Stomach (tissue), 9 donors: ENCODE results near the gene SLC27A1. TPM values are rescaled to one million over a fixed set of nuclear protein-coding genes. Genes with fewer than 3 reads are reported as not detected.
"Not testable (repeated sequence)": the region's sequence is repeated elsewhere in the genome, so short reads cannot be mapped to it uniquely, and the experiment has no call there.

Source experiments
- DNase-seq, 2 donors: peaks; one replicate each; pipeline versions ENCODE4 v3.0.0 to v3.0.0-alpha.2; 2013 to 2019
- H3K27ac ChIP-seq, 5 donors: fragments of 200-600 bp in 4 of 5; sonication (generic) in 4 of 5; one replicate each; pipeline ENCODE4 v1.5.1; 2013 to 2019; ENCODE audit warnings: mild to moderate bottlenecking in 1 of 5, moderate library complexity in 1 of 5
- H3K27me3 ChIP-seq, 3 donors: fragments of 200-600 bp; sonication (generic); one replicate each; pipeline ENCODE4 v1.5.1; 2017 to 2019; ENCODE audit warnings: mixed run types in 1 of 3
- H3K36me3 ChIP-seq, 4 donors: fragments of 200-600 bp; sonication (generic); 1 replicate in 3 of 4; 2 replicates in 1 of 4; pipeline ENCODE4 v1.5.1; 2016 to 2019
- H3K4me1 ChIP-seq, 4 donors: fragments of 200-600 bp; sonication (generic); one replicate each; pipeline ENCODE4 v1.5.1; 2016 to 2019
- H3K4me3 ChIP-seq, 4 donors: fragments of 200-600 bp; sonication (generic) in 3 of 4; one replicate each; pipeline ENCODE4 v1.5.1; 2016 to 2019; ENCODE audit warnings: mild to moderate bottlenecking in 1 of 4
- H3K9me3 ChIP-seq, 4 donors: fragments of 200-600 bp; sonication (generic); one replicate each; pipeline ENCODE4 v1.5.1; 2016 to 2019
- EP300 ChIP-seq: sonication (generic); formaldehyde crosslinking; IDR thresholded peaks from one replicate; pipeline ENCODE4 v1.6.1; 2017; ENCODE audit warnings: antibody characterized with exemption
- POLR2A ChIP-seq, 4 donors: fragments of 450-650 bp; IDR thresholded peaks; one replicate each; pipeline ENCODE4 v1.6.1; 2016; ENCODE audit warnings: antibody characterized with exemption in 4 of 4, control low read depth in 2 of 4, mild to moderate bottlenecking in 1 of 4, moderate library complexity in 1 of 4
- POLR2AphosphoS5 ChIP-seq, 3 donors: sonication (generic); formaldehyde crosslinking; IDR thresholded peaks; one replicate each; pipeline ENCODE4 v1.6.1; 2016; ENCODE audit warnings: antibody characterized with exemption in 3 of 3
- WGBS, 5 donors: extraction: QIAGEN DNeasy Blood & Tissue Kit in 3 of 5; methylation state at CpG; one replicate each; pipeline versions ENCODE4 v1.1.5 to v1.1.7; 2013 to 2018; 5-methylcytosine and 5-hydroxymethylcytosine counted together
- intact Hi-C: fragments of 100-400 bp; cut with DNase I; formaldehyde crosslinking; loops from one replicate; pipeline ENCODE4 v1.15.1; 2023; ENCODE audit warnings: low total_unique reads
- polyA plus RNA-seq, 3 donors: library from polyadenylated mRNA; stranded (reverse); fragments of 200-250 nt; gene quantifications; one replicate each; pipeline ENCODE4 v1.2.3, GENCODE V29; 2013
- total RNA-seq, 5 donors: library from RNA; depleted of rRNA; stranded (reverse); fragments of >200 nt; gene quantifications; one replicate each; pipeline versions ENCODE4 v1.1.0 to v1.2.3, GENCODE V29; 2014 to 2016
- TF ChIP-seq, protein P1 (sequence below), 7 experiments: fragments of 450-650 bp in 4 of 7; fragments of 200-600 bp in 3 of 7; sonication (generic) in 3 of 7; IDR thresholded peaks; one replicate each; pipeline ENCODE4 v1.5.1; 2016 to 2019; ENCODE audit warnings: antibody characterized with exemption in 7 of 7, control low read depth in 2 of 7, mild to moderate bottlenecking in 1 of 7
- donor health status: healthy with polysubstance abuse.
- donor health status: Bipolar disorder and iron deficiency.
- donor health status: healthy.

SLC27A1 gene
- total and polyA plus RNA-seq, 8 donors, result 4.0 to 116 (median 12.1) TPM

- intact Hi-C loops, result no loop called here
- H3K27me3 ChIP-seq, result no peaks in the 10 kb centered on the region
- H3K9me3 ChIP-seq, result no peaks in the 10 kb centered on the region
- TF ChIP-seq EP300, result no peak
- TF ChIP-seq, protein P1, sequence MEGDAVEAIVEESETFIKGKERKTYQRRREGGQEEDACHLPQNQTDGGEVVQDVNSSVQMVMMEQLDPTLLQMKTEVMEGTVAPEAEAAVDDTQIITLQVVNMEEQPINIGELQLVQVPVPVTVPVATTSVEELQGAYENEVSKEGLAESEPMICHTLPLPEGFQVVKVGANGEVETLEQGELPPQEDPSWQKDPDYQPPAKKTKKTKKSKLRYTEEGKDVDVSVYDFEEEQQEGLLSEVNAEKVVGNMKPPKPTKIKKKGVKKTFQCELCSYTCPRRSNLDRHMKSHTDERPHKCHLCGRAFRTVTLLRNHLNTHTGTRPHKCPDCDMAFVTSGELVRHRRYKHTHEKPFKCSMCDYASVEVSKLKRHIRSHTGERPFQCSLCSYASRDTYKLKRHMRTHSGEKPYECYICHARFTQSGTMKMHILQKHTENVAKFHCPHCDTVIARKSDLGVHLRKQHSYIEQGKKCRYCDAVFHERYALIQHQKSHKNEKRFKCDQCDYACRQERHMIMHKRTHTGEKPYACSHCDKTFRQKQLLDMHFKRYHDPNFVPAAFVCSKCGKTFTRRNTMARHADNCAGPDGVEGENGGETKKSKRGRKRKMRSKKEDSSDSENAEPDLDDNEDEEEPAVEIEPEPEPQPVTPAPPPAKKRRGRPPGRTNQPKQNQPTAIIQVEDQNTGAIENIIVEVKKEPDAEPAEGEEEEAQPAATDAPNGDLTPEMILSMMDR (IDR thresholded peaks at IDR 0.05), result no peak
- no peak for TF ChIP-seq POLR2AphosphoS5 (IDR thresholded peaks at IDR 0.05)
- TF ChIP-seq POLR2A (IDR thresholded peaks at IDR 0.05), result no peak
- H3K27ac ChIP-seq, result no peak overlapping the region
- DNase-seq, result no peak
- peaks cover 0 to 22% (median 22%) of the 10 kb centered on the region in 4 donors for H3K36me3 ChIP-seq
- no peak overlapping the region for H3K4me3 ChIP-seq
- WGBS, 5 donors, result 90 to 97% (median 95%) methylated on average over 5 of the region's 5 CpGs
- H3K4me1 ChIP-seq, result peaks cover 9 to 35% (median 29%) of the 10 kb centered on the region in 4 donors
Measured at GRCh38 chr19:17491287-17491686, 21.0 kb downstream of the SLC27A1 start.

DNA sequence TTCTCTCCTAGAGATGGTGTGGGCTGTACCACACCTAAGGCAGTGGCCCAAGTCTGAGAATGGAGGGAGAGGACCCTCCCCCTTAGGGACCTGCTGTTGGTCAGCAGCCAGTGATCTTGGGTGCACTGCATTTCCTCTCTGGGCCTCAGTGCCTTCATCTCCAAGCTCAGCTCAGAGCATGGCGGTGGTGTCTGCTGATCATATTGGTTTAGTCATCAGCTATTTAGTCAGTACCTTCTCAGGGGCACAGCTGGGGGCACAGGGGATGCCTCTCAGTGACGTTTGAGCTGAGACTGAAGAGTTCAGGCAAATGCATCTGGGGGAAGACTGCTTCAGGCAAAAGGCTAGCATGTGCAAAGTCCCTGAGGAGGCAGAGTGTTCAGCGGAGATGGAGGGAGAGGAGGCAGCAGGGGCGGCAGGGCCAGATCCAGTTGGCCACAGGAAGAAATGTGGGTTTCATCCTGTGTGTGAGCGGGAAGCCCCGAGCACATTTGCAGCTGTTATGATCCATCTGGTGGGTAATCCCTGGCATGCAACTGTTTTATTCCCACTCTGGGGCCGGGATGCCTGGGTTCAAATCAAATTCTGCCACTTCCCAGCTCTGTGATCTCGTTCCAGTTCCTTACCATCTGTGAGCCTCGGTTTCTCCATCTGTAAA, 25.4 kb downstream of the SLC27A1 start:
- Histone ChIP-seq H3K4me1 (peaks cover 0 to 38% (median 21%) of the 10 kb centered on the region in 4 donors), H3K4me3 (no peak overlapping the region), H3K9me3 (no peaks in the 10 kb centered on the region), H3K36me3 (peaks cover 0 to 41% (median 23%) of the 10 kb centered on the region in 4 donors), H3K27ac (no peak overlapping the region), H3K27me3 (no peaks in the 10 kb centered on the region)
- TF ChIP-seq, protein P1 (IDR thresholded peaks at IDR 0.05), result no peak
- TF ChIP-seq EP300 (no peak), POLR2A (IDR thresholded peaks at IDR 0.05) (no peak), POLR2AphosphoS5 (IDR thresholded peaks at IDR 0.05) (no peak)
- intact Hi-C loops, result no loop called here
- 66 to 77% (median 71%) methylated on average over 8 to 9 of the region's 9 CpGs for WGBS, 5 donors
- no peak for DNase-seq

GRCh38 chr19:17496337-17496997, 26.1 kb downstream of the SLC27A1 start:
- peaks cover 0 to 38% (median 21%) of the 10 kb centered on the region in 4 donors for H3K4me1 ChIP-seq
- H3K27ac ChIP-seq, result no peak overlapping the region
- peak; percentile 76 to 90 for DNase-seq
- no peaks in the 10 kb centered on the region for H3K27me3 ChIP-seq
- TF ChIP-seq POLR2A (IDR thresholded peaks at IDR 0.05), result no peak
- TF ChIP-seq EP300, result no peak
- TF ChIP-seq, protein P1 (IDR thresholded peaks at IDR 0.05), result peak in 5 of 7 experiments; percentile 70 to 88 (median 84)
- H3K4me3 ChIP-seq, result no peak overlapping the region
- intact Hi-C loops, result no loop called here
- no peaks in the 10 kb centered on the region for H3K9me3 ChIP-seq
- 38 to 48% (median 39%) methylated on average over 13 to 14 of the region's 14 CpGs for WGBS, 5 donors
- peaks cover 0 to 48% (median 29%) of the 10 kb centered on the region in 4 donors for H3K36me3 ChIP-seq

DNA sequence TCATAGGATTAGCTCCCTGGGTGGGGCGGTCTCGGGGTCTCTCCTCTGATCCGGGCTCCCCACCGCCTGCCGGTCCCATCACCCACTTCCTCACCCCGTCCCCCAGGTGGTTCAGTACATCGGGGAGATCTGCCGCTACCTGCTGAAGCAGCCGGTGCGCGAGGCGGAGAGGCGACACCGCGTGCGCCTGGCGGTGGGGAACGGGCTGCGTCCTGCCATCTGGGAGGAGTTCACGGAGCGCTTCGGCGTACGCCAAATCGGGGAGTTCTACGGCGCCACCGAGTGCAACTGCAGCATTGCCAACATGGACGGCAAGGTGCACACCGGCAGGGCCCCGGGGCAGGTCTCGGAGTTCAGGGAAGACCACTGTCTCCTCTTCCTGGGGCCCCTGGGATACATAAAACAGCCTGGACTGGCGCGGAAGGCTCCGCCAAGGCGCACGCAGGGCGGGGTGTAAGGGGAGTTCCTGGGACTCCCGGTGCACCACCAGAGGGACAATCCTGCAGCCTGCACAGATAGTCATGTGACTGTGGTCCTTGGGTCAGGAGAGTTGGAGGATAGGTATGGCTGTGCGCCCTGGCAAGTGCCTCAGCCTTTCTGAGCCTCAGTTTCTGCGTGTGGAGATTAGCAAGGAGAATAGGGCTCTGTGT, 26.9 kb downstream of the SLC27A1 start:
- no peak for TF ChIP-seq POLR2AphosphoS5 (IDR thresholded peaks at IDR 0.05)
- TF ChIP-seq POLR2A (IDR thresholded peaks at IDR 0.05), result no peak
- TF ChIP-seq, protein P1 (IDR thresholded peaks at IDR 0.05), result no peak
- no peak for TF ChIP-seq EP300

DNA sequence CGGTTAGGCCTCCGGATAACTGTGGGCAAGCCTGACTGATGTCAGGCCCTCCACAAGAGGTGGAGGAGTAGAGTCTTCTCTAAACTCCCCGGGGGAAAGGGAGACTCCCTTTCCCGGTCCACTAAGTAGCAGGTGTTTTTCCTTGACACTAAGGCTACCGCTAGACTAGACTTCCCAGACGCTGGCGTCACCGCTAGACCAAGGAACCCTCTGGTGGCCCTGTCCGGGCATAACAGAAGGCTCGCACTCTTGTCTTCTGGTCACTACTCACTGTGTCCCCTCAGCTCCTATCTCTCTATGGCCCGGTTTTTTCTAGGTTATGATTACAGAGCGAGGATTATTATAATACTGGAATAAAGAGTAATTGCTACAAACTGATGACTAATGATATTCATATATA, 28.7 kb downstream of the SLC27A1 start:
- intact Hi-C loops, DNase-seq, H3K4me3 ChIP-seq, H3K27me3 ChIP-seq, H3K9me3 ChIP-seq: not testable (repeated sequence)
- peaks cover 0 to 38% (median 21%) of the 10 kb centered on the region in 4 donors for H3K4me1 ChIP-seq
- H3K27ac ChIP-seq, result peak overlapping the region in 1 of 5 donors; percentile 66
- WGBS, 5 donors, result 61 to 77% (median 67%) methylated on average over 10 to 12 of the region's 12 CpGs
- H3K36me3 ChIP-seq, result peaks cover 0 to 51% (median 36%) of the 10 kb centered on the region in 4 donors

More for the DNA sequence above, 26.9 kb downstream of the SLC27A1 start:
- intact Hi-C loops, result no loop called here
- Histone ChIP-seq H3K36me3 (peaks cover 0 to 43% (median 29%) of the 10 kb centered on the region in 4 donors), H3K4me1 (peaks cover 0 to 38% (median 21%) of the 10 kb centered on the region in 4 donors), H3K9me3 (no peaks in the 10 kb centered on the region), H3K27me3 (no peaks in the 10 kb centered on the region), H3K4me3 (no peak overlapping the region), H3K27ac (no peak overlapping the region)
- WGBS, 5 donors, result 72 to 84% (median 84%) methylated on average over 29 to 41 of the region's 41 CpGs
- no peak for DNase-seq
